GM19240 (cell line): ENCODE measurements around the gene PPP1R2B.
A peak's percentile ranks its signal among the peaks of the same experiment; 100 is the strongest.
"Not testable (repeated sequence)": the region's sequence is repeated elsewhere in the genome, so short reads cannot be mapped to it uniquely, and the experiment has no call there.

Experiments used
- DNase-seq: peaks from one replicate; pipeline ENCODE4 v3.0.0; 2011; ENCODE audit warnings: low spot score; ENCODE audit not compliant: insufficient read length

Gene PPP1R2B

DNA sequence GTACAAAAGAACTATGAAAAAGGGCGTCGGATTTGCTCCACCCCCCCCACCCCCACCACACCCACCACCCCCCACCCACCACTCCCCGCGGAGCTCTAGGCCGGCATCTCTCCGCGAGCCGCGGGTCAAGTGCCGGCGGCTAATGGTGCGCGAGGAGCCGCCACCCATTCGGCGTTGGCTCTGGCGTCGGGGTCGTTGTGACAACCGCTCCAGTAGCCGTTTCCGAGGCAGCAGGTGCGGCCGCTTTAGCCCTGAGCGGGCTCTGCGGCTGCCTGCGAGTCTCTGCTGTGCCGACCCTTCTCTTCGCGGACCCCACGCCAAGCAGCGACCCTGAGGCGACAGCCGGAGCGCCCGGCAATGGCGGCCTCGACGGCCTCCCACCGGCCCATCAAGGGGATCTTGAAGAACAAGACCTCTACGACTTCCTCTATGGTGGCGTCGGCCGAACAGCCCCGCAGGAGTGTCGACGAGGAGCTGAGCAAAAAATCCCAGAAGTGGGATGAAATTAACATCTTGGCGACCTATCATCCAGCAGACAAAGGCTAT lies at the start of gene PPP1R2B:
PPP1R2B (plus strand) TSS at position 90 of the 546 bp plus-strand sequence; CDS start at position 358, 268 bp downstream.
- DNase-seq = no peak

- no peak for DNase-seq
These were observed 49.2 kb upstream of the PPP1R2B start for GRCh38 chr5:156800929-156801328.

GRCh38 chr5:156802501-156802900 lies 47.6 kb upstream of the PPP1R2B start:
- DNase-seq = no peak

DNA sequence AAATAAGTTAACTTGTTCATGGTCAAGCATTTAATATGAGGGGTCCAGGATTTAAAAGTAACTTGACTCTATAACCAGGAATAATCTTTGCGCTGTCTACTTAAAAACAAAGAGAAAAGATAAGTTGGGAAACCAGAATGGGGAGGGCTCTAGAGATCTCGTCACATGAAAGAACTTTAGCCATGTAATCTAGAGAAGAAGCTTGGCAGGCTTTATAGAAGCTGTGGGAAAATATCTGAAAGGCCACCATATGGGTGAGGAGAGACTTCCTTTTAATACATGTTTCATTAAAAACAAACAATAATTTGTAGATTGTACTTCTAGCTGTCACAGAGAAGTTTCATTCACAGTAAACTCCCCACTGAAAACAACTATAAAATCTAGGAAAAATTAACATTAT lies 46.7 kb upstream of the PPP1R2B start:
- no peak for DNase-seq

- no peak for DNase-seq
These were observed 37.1 kb upstream of the PPP1R2B start for GRCh38 chr5:156812959-156813358.

DNA sequence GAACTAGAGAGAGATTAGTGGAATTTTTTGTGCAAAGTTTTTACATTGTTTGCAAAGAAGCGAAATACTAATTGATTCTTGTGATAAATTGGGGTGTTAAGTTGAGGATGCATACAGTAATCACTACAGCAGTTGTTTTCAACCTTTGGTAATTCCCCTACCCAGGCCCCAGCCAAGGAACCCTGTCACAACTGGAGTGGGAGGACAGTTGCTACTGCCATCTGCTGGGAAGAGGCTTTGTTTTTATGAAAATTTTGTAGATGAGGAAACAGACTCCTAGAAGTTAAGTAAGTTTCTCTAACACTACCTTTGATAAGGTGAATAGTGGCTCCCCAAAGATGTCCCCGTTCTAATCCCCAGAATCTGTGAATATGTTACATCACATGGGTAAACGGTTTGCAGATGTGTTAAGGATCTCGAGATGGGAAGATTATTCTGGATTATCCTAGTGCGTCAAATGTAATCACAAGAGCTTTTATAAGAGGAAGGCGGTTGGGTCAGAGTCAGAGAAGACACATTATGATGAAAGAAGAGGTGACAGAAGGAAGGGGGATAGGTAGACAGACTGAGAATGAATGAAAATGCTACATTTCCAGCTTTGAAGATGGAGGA lies 34.0 kb upstream of the PPP1R2B start:
- peak; percentile 20 for DNase-seq

DNA sequence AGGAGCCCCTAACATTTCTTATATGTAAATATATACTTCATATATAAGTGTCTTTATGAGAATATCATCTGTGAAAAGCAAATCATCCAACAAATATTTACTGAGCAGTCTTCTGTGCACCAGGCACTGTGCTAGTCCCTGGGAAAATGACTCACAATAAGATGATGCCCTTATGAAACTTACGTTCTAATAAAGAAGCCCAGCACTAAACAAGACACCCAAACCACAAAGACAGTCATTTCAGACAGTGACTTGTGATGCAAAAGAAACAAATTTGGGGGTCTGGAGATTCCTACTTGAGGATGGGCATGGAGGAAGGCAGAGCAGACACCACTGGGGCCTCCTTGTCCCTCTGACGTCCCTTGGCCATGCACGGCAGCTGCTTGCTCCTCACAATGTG lies 30.6 kb upstream of the PPP1R2B start:
- no peak for DNase-seq

DNA sequence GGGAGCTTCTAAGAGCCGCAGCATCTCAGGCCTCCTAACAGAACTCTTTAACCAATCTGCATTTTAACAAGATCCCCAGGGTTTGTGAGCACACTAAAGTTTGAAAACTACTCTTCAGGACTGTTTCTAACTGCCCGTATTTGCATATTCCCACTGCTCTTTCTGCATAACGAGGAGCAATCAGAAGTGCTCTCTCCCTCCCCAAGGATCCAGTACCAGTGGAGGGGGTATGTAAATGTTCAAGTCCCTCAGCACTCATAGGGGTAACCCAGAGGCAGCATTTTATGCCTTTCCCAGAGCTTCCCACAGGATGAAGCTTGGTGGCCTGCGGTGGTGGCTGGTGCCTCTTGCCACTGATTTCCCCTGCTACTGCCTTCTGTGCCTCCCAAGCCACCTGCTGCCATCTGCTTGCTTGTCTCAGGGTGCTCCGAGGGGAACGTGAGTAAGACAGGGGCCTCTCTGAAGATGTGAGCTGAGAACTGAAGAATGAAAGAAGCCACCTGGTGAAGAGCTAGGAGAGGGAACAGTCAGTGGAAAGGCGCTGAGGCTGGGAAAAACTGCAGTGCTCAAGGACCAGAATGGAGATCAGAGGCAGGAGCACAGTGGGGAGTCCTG lies 30.0 kb upstream of the PPP1R2B start:
- no peak for DNase-seq

GRCh38 chr5:156824241-156824640 lies 25.9 kb upstream of the PPP1R2B start:
- no peak for DNase-seq

- no peak for DNase-seq
These were observed 25.3 kb upstream of the PPP1R2B start for GRCh38 chr5:156824800-156825199.

DNA sequence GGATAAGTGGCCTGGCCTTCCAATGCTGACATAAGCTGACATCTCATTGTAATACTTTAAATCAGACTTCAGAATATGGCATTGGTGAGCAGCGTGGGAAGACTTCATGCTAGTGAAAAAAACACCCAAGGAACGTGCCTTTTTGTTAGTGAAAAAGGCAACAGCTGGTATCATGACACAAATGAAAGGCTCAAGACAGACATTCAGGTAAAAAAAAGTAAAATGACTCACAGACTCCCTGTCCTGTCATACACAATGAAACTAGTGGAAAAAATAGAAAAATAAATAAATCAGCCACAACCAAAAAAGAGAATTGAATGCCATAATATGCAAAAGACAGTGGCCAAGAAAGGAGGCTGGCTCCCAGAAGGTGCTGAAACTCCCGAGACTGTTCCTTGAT lies 24.4 kb upstream of the PPP1R2B start:
- no peak for DNase-seq

DNA sequence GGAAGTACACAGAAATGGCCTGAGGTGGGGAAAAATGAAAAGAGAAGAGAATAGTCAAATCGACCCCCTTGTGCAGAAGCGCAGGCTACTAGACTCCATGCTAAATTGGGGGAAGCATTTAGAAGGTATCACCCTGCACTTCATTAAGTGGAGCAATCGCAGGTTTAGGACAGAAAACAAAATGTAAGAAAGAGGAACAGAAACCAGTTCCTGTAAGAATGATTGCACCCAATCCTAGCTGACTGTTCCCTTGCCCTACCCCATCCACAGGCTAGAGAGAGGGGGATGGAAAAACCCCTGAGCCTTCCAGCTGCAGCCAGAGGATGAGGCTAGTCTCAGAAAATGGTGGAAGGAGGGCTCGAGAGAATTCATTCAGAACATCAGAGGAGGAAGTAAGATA lies 23.9 kb upstream of the PPP1R2B start:
- peak; percentile 5 for DNase-seq

- DNase-seq = no peak
These were observed 15.2 kb upstream of the PPP1R2B start for GRCh38 chr5:156834916-156835315.

- no peak for DNase-seq
These were observed 14.2 kb upstream of the PPP1R2B start for GRCh38 chr5:156835905-156836304.

DNA sequence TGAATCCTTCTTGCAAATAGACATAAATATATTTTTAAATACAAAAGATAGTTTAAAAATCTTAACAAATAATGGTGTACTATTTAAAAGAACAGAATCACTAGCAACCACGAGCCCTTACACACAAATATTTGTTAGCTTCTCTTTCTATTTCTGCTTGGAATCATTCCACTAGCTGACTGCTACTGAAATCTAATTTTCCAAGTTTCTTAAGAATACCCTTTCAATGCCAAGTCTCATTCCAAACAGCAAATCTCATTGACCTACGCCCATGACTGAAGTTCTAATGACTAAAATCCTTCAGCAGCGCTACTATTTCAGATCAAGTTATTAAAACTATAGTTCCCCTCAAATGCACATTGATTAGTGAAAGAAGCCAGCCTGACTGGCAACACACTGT lies 13.2 kb upstream of the PPP1R2B start:
- no peak for DNase-seq

DNA sequence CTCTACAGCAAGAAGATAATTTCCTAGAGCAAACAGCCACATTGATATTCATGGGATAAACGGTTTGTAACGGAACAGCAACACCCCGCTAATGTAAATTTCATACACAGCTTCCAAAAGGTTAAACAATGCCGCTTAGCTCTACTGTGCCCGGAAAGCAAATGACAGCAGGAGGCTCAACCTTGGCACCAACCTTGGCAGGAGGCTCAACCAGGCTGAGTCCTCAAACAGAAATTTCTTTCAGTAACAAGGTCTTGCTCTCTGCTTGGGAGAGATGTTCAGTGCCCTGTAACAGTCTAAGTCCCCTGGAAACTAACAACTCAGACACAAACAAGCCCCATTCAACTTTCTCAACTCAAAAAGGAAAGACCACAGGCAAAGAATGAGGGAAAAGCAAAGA lies 11.1 kb upstream of the PPP1R2B start:
- DNase-seq = no peak

GRCh38 chr5:156841737-156842136 lies 8.4 kb upstream of the PPP1R2B start:
- no peak for DNase-seq

GRCh38 chr5:156846914-156847313 lies 3.2 kb upstream of the PPP1R2B start:
- DNase-seq = no peak

GRCh38 chr5:156848447-156848846 lies 1.6 kb upstream of the PPP1R2B start:
- DNase-seq = not testable (repeated sequence)

GRCh38 chr5:156851880-156852279 lies 1.8 kb downstream of the PPP1R2B start:
- DNase-seq = no peak

DNA sequence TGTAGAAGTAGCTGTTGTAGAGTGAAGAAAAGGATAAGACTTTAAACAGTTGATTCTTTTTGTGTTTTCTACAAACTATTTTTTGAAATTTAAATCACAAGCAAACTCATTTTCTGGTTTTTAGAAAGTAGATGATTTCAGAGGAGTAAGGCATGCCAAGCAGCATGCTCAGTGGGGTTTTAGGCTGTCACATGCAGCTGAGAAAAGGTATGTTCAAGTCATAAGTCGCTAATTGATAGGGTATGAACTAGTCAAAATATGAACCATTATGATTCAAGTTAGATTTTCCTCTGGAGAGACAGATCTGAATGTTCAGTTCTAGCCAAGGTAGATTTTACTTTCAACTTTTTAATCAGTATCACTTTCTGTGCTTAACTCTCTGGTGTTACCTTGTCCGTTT lies 3.0 kb downstream of the PPP1R2B start:
- DNase-seq = not testable (repeated sequence)

- no peak for DNase-seq
These were observed 15.3 kb downstream of the PPP1R2B start for GRCh38 chr5:156865427-156865826.

DNA sequence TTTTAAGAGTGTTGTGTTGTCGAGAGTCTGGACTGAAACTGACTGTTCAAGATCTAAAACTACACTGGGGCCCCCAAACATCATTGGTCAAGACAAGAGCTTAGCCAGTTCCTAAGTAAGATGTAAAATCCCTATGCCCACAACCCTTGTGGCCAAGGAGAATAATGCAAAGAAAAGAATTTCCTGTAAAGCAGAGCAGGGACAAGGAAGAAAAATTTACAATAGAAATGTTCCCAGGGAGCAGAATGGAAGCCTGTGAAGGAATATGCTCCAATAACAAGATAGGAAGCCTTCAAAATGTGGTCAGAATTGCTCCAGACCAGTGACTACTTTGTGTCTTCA lies 20.4 kb downstream of the PPP1R2B start:
- DNase-seq = no peak
